Immature natural killer cell (primary cell): Measurements from ENCODE around the gene TRAF1. TPM values are rescaled to one million over a fixed set of nuclear protein-coding genes. Genes with fewer than 3 reads are reported as not detected.

Experiments used
- DNase-seq, 3 donors: peaks; one replicate each; pipeline ENCODE4 v3.0.0; 2022; ENCODE audit warnings: mixed read lengths in 1 of 3
- H3K27ac Mint-ChIP-seq, 6 donors: one replicate each; pipeline ENCODE4 v1.8.0; 2020; ENCODE audit warnings: mixed read lengths in 6 of 6, mild to moderate bottlenecking in 5 of 6, inconsistent platforms in 4 of 6, moderate library complexity in 3 of 6
- H3K27me3 Mint-ChIP-seq, 3 donors: one replicate each; pipeline ENCODE4 v1.8.0; 2020 to 2021; ENCODE audit warnings: low read depth in 3 of 3, mild to moderate bottlenecking in 3 of 3, mixed read lengths in 3 of 3, moderate library complexity in 3 of 3, inconsistent platforms in 1 of 3
- H3K36me3 Mint-ChIP-seq, 3 donors: one replicate each; pipeline ENCODE4 v1.8.0; 2020; ENCODE audit warnings: mixed read lengths in 3 of 3, inconsistent platforms in 2 of 3, mild to moderate bottlenecking in 2 of 3
- H3K4me1 Mint-ChIP-seq, 2 donors: one replicate each; pipeline ENCODE4 v1.8.0; 2020; ENCODE audit warnings: inconsistent platforms in 2 of 2, mild to moderate bottlenecking in 2 of 2, mixed read lengths in 2 of 2, moderate library complexity in 1 of 2
- H3K4me3 Mint-ChIP-seq, 5 donors: one replicate each; pipeline ENCODE4 v1.8.0; 2020; ENCODE audit warnings: mild to moderate bottlenecking in 5 of 5, mixed read lengths in 5 of 5, inconsistent platforms in 3 of 5, moderate library complexity in 3 of 5
- H3K9me3 Mint-ChIP-seq, 6 donors: one replicate each; pipeline ENCODE4 v1.8.0; 2020; ENCODE audit warnings: mild to moderate bottlenecking in 6 of 6, mixed read lengths in 6 of 6, inconsistent platforms in 4 of 6, moderate library complexity in 3 of 6
- polyA plus RNA-seq, 3 donors: library from polyadenylated mRNA; unstranded; fragments of 300-500 nt; fragmentation: Illumina TruSeq; gene quantifications; one replicate each; pipeline ENCODE4 v1.2.3, GENCODE V29; 2021

The TRAF1 gene
- polyA plus RNA-seq, 3 donors from 2014 or later, result 0.67 to 3.4 (median 1.5) TPM

DNA sequence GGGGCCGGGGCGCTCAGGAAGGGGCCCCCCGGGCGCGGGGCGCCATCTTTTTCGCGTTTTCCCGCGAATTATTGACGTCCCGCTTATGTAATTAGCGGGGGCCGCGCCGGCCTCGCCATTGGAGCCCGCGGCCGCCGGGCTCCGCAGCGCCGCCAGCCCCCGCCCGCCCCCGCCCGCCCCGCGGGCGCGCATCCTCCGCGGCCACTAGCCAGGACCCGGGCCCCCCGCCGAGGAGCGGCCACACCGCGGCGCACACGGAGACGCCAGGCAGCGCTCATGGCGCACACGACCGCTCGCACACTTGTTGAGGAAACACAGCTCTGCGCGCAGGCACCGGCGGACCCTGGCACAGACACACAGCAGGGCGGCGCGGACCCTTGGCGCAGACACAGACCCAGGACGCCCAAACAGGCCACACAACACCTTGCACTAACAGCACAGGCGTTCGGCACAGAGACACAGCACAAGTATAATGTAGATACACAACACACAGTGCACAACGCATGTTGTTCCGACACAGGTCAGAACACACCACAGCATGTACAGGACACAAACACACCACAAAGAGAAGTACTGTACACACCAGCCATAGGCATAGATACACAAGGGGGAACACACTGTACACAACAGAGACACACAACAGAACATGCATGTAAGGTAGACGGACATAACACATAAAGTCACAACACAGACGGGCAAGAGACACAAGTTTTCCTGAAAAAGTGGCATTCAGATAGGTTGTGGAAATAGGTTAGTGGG is 49.1 kb downstream of the TRAF1 start:
- peaks cover 3 to 7% (median 3%) of the 10 kb centered on the region in 3 donors for H3K27me3 Mint-ChIP-seq
- H3K9me3 Mint-ChIP-seq, result no peaks in the 10 kb centered on the region
- H3K4me1 Mint-ChIP-seq, result peaks cover 35 to 39% of the 10 kb centered on the region in 2 donors
- peak overlapping the region; percentile 79 to 97 (median 90) for H3K27ac Mint-ChIP-seq
- peak; percentile 66 to 71 (median 69) for DNase-seq
- peaks cover 0 to 6% (median 0%) of the 10 kb centered on the region in 3 donors for H3K36me3 Mint-ChIP-seq
- peak overlapping the region; percentile 89 to 98 (median 93) for H3K4me3 Mint-ChIP-seq

DNA sequence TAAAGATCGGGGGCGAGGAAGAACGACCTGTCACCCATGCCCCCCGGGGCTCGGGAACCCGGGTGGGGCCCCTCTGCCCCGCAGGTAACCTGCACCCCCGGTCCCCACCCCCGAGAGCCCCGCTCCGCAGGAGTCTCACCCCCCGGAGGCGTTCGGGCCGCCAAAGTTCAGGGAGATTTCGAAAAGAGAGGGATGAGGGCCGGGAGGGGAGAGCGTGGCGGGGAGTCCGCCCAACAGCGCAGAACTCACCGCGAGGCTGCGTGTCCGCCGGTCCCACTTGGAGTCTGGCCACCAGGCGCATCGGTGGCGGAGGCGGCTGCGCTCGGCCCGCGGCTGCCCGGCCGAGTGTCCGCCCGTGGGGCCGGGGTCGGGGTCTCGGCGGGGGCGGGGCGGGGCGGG is 49.8 kb downstream of the TRAF1 start, which contains the start of gene PHF19:
Gene PHF19, minus strand, starts transcription at position 347 of the 399 bp plus-strand sequence. CDS start 2,447 bp downstream, outside the sequence.
- H3K27ac Mint-ChIP-seq, result peak within 1 kb of the TSS; percentile 79 to 97 (median 90)
- no peaks in the 10 kb centered on the region for H3K9me3 Mint-ChIP-seq
- H3K36me3 Mint-ChIP-seq, result peaks cover 4 to 11% (median 5%) of the 10 kb centered on the region in 3 donors
- peak; percentile 19 to 26 (median 25) for DNase-seq
- peaks cover 36 to 39% of the 10 kb centered on the region in 2 donors for H3K4me1 Mint-ChIP-seq
- H3K27me3 Mint-ChIP-seq, result peaks cover 3 to 7% (median 3%) of the 10 kb centered on the region in 3 donors
- H3K4me3 Mint-ChIP-seq, result peak within 1 kb of the TSS; percentile 89 to 98 (median 93)

DNA sequence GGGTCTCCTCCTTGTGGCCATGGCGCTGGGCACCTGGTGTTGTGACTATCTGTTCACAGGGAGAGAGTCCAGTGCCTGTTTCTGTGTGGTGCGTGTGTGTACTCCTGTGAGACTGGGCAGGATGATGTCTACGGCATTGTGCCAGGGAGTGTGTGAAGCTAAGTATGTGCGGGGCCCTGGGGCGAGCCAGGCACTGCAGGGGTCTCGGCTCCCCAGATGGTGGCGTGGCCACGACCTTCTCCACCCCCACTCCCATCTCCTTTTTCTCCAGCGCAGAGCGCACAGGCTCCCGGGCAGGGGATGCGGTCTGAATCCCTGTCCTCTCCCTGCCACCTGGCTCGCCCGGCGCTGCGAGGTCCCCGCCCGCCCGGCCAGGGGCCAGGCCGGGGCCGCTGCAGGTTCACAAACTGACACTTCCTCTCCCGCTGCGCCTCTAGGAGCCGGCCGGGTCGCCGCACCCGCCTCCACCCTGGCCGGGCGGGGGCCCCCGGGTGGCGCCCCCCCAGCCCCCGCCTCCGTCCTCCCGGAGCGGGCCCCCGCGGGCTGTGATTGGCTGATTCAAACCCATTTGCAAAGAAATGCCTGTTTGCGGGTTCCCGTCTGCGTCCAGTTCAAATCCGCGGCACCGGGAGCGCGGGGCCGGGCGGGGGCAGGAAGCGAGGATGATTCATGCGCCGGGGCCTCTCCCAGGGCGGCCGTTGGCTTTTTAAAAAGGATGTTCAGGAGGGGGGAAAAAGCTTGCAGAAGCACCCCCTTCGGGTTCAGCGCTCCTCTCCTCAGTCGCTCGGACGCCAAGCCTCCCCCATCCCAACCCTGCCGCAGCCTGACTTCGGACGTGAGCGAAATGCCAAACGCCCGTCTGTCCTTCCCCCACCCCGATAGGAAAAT is 50.4 kb downstream of the TRAF1 start:
- H3K4me3 Mint-ChIP-seq, result peak overlapping the region; percentile 69 to 86 (median 83)
- H3K27ac Mint-ChIP-seq, result peak overlapping the region; percentile 17 to 91 (median 78)
- H3K27me3 Mint-ChIP-seq, result peaks cover 3 to 7% (median 3%) of the 10 kb centered on the region in 3 donors
- peaks cover 36 to 39% of the 10 kb centered on the region in 2 donors for H3K4me1 Mint-ChIP-seq
- DNase-seq, result peak; percentile 65 to 69 (median 68)
- no peaks in the 10 kb centered on the region for H3K9me3 Mint-ChIP-seq
- H3K36me3 Mint-ChIP-seq, result peaks cover 4 to 14% (median 5%) of the 10 kb centered on the region in 3 donors

GRCh38 chr9:120875643-120875953 is 51.0 kb downstream of the TRAF1 start:
- peaks cover 36 to 39% of the 10 kb centered on the region in 2 donors for H3K4me1 Mint-ChIP-seq
- no peaks in the 10 kb centered on the region for H3K9me3 Mint-ChIP-seq
- peak overlapping the region; percentile 17 to 91 (median 72) for H3K27ac Mint-ChIP-seq
- peak overlapping the region; percentile 51 to 82 (median 69) for H3K4me3 Mint-ChIP-seq
- DNase-seq, result no peak
- peaks cover 3 to 7% (median 3%) of the 10 kb centered on the region in 3 donors for H3K27me3 Mint-ChIP-seq
- H3K36me3 Mint-ChIP-seq, result peaks cover 4 to 14% (median 5%) of the 10 kb centered on the region in 3 donors

DNA sequence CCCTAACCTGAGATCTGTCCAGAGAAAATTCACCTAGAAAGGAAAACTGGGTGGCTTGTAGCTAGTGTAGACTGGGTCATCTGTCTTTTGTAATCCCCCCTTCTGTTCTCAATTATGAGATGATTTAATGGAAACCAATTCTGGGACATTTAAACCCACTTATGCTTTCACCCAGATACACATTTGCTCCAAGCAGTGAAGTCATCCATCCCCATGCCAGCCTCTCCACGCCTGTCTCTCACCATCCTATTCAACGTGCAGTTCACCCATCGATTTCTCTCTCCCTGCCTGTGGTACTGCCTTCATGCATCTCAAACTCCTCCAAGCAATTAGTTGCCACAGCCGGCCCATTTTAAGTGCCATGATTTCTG is 51.4 kb downstream of the TRAF1 start:
- no peak for DNase-seq
- H3K4me3 Mint-ChIP-seq, result peak overlapping the region; percentile 22 to 81 (median 59)
- H3K27ac Mint-ChIP-seq, result peak overlapping the region; percentile 17 to 91 (median 72)
- H3K36me3 Mint-ChIP-seq, result peaks cover 4 to 14% (median 5%) of the 10 kb centered on the region in 3 donors
- H3K4me1 Mint-ChIP-seq, result peaks cover 36 to 39% of the 10 kb centered on the region in 2 donors
- H3K9me3 Mint-ChIP-seq, result no peaks in the 10 kb centered on the region
- H3K27me3 Mint-ChIP-seq, result peaks cover 3 to 7% (median 3%) of the 10 kb centered on the region in 3 donors

DNA sequence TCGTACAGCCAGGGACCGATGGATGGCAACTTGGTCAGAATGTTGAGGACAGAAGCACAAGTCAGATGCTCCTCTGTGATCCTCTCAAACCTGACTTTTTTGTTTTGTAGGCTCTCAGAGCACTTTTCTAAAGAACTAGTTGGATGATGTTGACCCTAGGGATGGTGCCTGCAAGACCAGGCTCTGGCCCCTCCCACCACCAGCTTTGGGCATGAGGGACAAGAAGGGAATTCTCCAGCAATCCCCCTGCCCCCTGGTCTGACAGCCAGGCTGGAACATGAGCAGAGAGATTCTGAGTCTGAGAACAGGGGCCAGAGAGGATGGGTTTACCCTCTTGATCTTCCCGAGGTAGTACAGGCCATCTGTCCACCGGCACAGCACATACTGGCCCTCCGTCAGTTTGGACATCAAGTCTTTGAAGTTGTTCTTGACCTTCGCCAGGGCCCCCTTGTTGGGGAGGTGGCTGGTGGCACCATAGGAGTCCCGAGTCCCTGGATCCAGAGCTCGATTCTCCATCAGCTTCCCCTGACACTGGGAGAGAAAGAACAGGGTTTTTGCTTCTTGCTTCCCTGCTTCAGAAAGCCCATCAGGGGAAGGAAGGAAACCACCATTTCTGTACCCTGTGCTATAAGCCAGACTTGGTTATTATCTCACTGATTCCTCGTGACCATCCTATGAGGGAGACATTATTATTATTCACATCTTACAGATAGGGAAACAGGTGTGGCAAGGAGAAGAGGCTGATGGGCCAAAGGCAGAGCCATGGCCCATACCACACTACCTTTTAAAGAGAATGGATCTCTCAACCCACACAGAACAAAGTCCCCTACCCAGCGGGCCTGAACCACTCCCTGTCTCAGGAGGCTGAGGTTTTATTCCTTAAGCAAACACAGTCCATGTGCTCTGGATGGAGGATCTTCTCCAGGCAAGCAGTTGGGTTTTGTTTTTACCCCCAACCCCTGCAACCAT is 52.1 kb downstream of the TRAF1 start:
- Mint-ChIP-seq H3K36me3 (peaks cover 4 to 14% (median 5%) of the 10 kb centered on the region in 3 donors), H3K4me1 (peaks cover 36% of the 10 kb centered on the region in 2 donors)
- DNase-seq, result no peak

DNA sequence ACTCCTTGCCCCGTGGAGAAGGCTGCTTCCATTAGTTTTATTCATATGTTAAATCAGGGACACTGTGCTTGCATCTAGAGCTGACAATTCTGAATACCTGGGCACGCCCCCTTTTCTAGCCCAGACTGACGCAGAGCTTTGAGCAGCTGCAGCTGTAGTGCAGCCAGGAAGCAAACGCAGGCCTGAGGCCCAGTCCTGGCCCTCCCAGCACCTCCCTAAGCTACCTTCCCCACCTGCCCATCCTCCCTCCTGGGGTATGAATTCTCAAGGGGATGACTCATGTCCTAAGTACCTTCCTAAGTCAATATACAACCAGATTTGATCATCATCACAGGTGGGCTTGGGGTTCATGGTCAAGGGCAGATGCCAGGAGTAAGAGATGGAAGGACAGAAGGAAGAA is 53.1 kb downstream of the TRAF1 start:
- H3K9me3 Mint-ChIP-seq, result no peaks in the 10 kb centered on the region
- no peak for DNase-seq
- H3K4me1 Mint-ChIP-seq, result peaks cover 32% of the 10 kb centered on the region in 2 donors
- peaks cover 4 to 14% (median 5%) of the 10 kb centered on the region in 3 donors for H3K36me3 Mint-ChIP-seq
- peaks cover 4 to 8% (median 4%) of the 10 kb centered on the region in 3 donors for H3K27me3 Mint-ChIP-seq
- peak overlapping the region in 4 of 6 donors; percentile 2 to 76 (median 46) for H3K27ac Mint-ChIP-seq
- H3K4me3 Mint-ChIP-seq, result no peak overlapping the region

More for the DNA sequence above, 52.1 kb downstream of the TRAF1 start:
- Mint-ChIP-seq H3K27ac (peak overlapping the region in 5 of 6 donors; percentile 17 to 76 (median 67)), H3K9me3 (no peaks in the 10 kb centered on the region), H3K27me3 (peaks cover 3 to 6% (median 3%) of the 10 kb centered on the region in 3 donors), H3K4me3 (peak overlapping the region in 2 of 5 donors; percentile 30 to 81)

DNA sequence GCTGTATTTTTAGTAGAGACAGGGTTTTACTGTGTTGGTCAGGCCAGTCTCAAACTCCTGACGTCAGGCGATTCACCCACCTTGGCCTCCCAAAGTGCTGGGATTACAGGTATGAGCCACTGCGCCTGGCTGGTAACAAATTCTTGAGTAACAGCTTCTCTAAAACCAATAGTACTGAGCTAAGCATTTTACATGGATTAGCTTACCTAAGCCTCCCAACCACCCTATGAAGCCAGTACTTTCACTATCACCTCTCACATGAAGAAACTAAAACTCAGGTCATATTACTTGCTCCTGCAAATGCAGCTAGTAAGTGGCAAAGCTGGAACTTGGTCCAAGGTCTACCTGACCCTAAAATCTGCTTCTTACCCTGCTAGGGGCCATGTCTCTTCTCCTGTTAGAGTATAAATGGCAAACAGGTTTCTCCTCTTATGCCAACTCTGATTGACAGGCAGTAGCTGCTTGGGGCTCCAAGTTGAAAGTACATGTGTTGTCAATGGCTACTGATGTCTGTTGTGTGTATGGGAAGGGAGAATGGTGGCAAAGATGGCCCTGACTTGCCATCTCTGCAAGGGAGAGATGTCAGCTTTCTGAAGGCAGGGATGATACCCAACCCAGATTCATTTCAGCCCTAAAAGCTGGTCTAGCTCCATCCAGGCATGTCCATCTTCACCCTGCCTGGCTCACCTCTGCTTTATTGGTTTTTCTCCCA is 53.6 kb downstream of the TRAF1 start:
- H3K27ac Mint-ChIP-seq, result peak overlapping the region in 4 of 6 donors; percentile 4 to 71 (median 46)
- H3K27me3 Mint-ChIP-seq, result peaks cover 2 to 8% (median 4%) of the 10 kb centered on the region in 3 donors
- H3K9me3 Mint-ChIP-seq, result no peaks in the 10 kb centered on the region
- no peak overlapping the region for H3K4me3 Mint-ChIP-seq
- DNase-seq, result no peak
- H3K36me3 Mint-ChIP-seq, result peaks cover 4 to 14% (median 5%) of the 10 kb centered on the region in 3 donors
- H3K4me1 Mint-ChIP-seq, result peaks cover 31 to 32% of the 10 kb centered on the region in 2 donors

DNA sequence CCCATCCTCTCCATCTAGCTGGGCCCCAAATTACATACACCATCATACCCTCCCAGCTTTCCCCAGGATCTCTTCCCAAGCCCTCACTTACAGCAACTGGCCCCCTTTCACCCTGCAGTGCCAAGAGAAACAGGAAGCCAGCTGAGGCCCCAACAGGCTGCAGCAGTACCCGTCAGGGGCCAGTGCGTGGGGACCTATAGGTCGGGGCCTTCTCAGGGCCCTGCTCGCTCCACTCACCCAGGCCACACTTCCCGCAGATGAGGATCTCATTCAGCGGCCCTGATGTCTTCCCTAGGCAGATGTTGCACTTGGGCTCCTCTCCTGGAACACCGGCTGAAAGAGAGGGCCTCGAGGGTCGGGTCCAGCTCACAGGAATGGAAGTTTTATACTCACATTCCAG is 56.4 kb downstream of the TRAF1 start:
- peak overlapping the region in 1 of 5 donors; percentile 47 for H3K4me3 Mint-ChIP-seq
- H3K27ac Mint-ChIP-seq, result peak overlapping the region in 2 of 6 donors; percentile 7 to 52
- no peaks in the 10 kb centered on the region for H3K9me3 Mint-ChIP-seq
- peaks cover 2 to 3% (median 2%) of the 10 kb centered on the region in 3 donors for H3K27me3 Mint-ChIP-seq
- peaks cover 17 to 23% of the 10 kb centered on the region in 2 donors for H3K4me1 Mint-ChIP-seq
- DNase-seq, result no peak
- H3K36me3 Mint-ChIP-seq, result peaks cover 5 to 18% (median 8%) of the 10 kb centered on the region in 3 donors

GRCh38 chr9:120869726-120870125 is 56.9 kb downstream of the TRAF1 start:
- Mint-ChIP-seq H3K27me3 (peaks cover 2 to 3% (median 2%) of the 10 kb centered on the region in 3 donors), H3K27ac (peak overlapping the region in 5 of 6 donors; percentile 90 to 99 (median 96)), H3K4me3 (peak overlapping the region in 1 of 5 donors; percentile 92), H3K9me3 (no peaks in the 10 kb centered on the region), H3K4me1 (peaks cover 14 to 21% of the 10 kb centered on the region in 2 donors), H3K36me3 (peaks cover 5 to 18% (median 8%) of the 10 kb centered on the region in 3 donors)
- DNase-seq, result no peak

DNA sequence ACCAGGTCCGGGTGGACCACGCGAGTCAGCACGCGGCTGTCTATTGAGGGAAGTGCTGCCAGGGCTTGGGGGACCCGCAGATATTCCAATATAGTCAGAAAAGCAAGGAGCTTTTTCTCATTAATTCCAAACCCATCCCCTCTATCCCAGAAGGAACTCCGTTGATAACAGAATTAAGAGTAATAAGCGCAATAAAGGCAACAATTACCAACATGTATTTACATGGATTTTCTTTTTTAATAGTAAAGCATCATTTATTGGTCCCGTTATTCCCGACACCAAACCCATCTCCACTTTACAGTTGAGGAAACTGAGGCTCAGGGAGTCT is 57.3 kb downstream of the TRAF1 start:
- Mint-ChIP-seq H3K27ac (peak overlapping the region; percentile 90 to 99 (median 97)), H3K27me3 (peaks cover 2 to 3% (median 2%) of the 10 kb centered on the region in 3 donors), H3K9me3 (no peaks in the 10 kb centered on the region), H3K36me3 (peaks cover 5 to 18% (median 8%) of the 10 kb centered on the region in 3 donors), H3K4me1 (peaks cover 14 to 18% of the 10 kb centered on the region in 2 donors), H3K4me3 (peak overlapping the region; percentile 92 to 98 (median 96))
- DNase-seq, result no peak
